ENCODE measurements around the gene SSR4.

Gene SSR4

DNA sequence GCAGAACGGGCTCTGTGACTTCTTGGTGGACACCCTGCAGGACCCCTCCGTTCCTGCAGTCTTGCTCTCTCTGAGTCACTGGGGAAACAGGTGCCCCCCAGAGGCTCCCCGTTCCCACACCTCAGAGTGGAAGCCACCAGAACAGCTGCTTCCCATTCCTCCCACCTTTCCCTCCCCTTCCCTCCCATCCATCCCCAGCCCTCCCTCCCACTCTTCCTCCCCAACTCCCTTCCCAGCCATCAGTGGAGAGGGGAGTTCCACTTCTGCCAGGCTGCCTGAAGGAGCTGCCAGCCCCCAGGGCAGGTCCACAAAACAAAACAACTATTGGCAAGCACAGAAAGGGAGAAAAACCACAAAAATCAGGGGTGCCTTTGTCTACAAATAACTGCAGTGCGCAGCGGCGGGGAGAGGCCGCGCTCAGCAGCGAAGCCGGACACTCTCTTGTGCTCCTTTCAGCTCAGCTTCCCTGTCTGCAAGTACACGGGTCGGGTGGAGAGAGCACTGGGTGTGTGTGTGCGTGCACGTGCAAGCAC is 8.1 kb downstream of the SSR4 start:
- H3K9ac ChIP-seq: no peak overlapping the region
- H3K27me3 ChIP-seq (ENCODE audit: insufficient read depth, low read depth): peaks cover 17% of the 10 kb centered on the region; the same call in 1 of the 2 replicates
- no peaks in the 10 kb centered on the region for H3K4me1 ChIP-seq (ENCODE audit: low read depth, poor library complexity, severe bottlenecking)
- no peak overlapping the region for H3K4me3 ChIP-seq (IDR thresholded peaks at IDR 0.05; ENCODE audit: insufficient read depth, low read depth, low read length)
- H3K27ac ChIP-seq: no peak overlapping the region
- no peak for TF ChIP-seq CTCF (conservative IDR thresholded peaks at IDR 0.05; ENCODE audit: low read depth, low read length)
- no peak overlapping the region for H3K4me2 ChIP-seq
- no peaks in the 10 kb centered on the region for H3K36me3 ChIP-seq (ENCODE audit: insufficient read depth)
- no peaks in the 10 kb centered on the region for H3K79me2 ChIP-seq (ENCODE audit: insufficient read depth, low read depth)
- no peak overlapping the region for H2AFZ ChIP-seq (ENCODE audit: low read depth)
- no peaks in the 10 kb centered on the region for H4K20me1 ChIP-seq (ENCODE audit: insufficient read depth)

GRCh38 chrX:153803211-153804099 is 9.0 kb downstream of the SSR4 start:
- no peak overlapping the region for H3K27ac ChIP-seq
- TF ChIP-seq CTCF (conservative IDR thresholded peaks at IDR 0.05; ENCODE audit: low read depth, low read length): no peak
- H3K79me2 ChIP-seq (ENCODE audit: insufficient read depth, low read depth): no peaks in the 10 kb centered on the region
- H4K20me1 ChIP-seq (ENCODE audit: insufficient read depth): no peaks in the 10 kb centered on the region
- no peaks in the 10 kb centered on the region for H3K4me1 ChIP-seq (ENCODE audit: low read depth, poor library complexity, severe bottlenecking)
- no peak overlapping the region for H2AFZ ChIP-seq (ENCODE audit: low read depth)
- H3K4me3 ChIP-seq (IDR thresholded peaks at IDR 0.05; ENCODE audit: insufficient read depth, low read depth, low read length): no peak overlapping the region
- peaks cover 17% of the 10 kb centered on the region; the same call in 1 of the 2 replicates for H3K27me3 ChIP-seq (ENCODE audit: insufficient read depth, low read depth)
- no peak overlapping the region for H3K9ac ChIP-seq
- H3K36me3 ChIP-seq (ENCODE audit: insufficient read depth): no peaks in the 10 kb centered on the region
- H3K4me2 ChIP-seq: no peak overlapping the region

DNA sequence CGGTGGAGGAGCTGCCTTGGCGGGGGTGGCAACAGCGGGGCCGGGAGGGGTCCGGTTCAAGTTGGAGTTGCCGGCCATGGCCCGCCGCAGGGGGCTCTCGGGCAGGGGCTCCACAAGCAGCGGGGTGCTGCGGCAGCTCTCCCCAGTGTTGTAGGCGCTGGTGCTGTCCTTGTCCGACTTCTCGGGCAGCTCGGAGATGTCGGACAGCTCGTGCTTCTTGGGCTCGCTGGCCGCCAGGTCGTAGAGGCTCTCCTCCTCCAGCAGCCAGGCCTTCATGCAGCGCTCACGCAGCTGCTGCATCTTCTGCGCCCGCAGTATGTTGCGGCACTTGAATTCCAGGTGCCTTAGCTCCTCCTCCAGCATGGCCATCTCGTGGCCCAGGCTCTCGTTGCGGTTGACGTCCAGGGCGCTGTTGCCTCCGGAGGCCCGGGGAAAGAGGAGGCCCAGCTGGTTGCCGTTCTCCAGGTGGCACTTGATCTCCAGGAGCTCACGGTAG is 9.7 kb downstream of the SSR4 start:
- H3K9ac ChIP-seq: no peak overlapping the region
- H3K4me2 ChIP-seq: no peak overlapping the region
- no peaks in the 10 kb centered on the region for H3K4me1 ChIP-seq (ENCODE audit: low read depth, poor library complexity, severe bottlenecking)
- no peaks in the 10 kb centered on the region for H3K36me3 ChIP-seq (ENCODE audit: insufficient read depth)
- H2AFZ ChIP-seq (ENCODE audit: low read depth): no peak overlapping the region
- H3K79me2 ChIP-seq (ENCODE audit: insufficient read depth, low read depth): no peaks in the 10 kb centered on the region
- no peak overlapping the region for H3K4me3 ChIP-seq (IDR thresholded peaks at IDR 0.05; ENCODE audit: insufficient read depth, low read depth, low read length)
- no peak for TF ChIP-seq CTCF (conservative IDR thresholded peaks at IDR 0.05; ENCODE audit: low read depth, low read length)
- H4K20me1 ChIP-seq (ENCODE audit: insufficient read depth): no peaks in the 10 kb centered on the region
- H3K27me3 ChIP-seq (ENCODE audit: insufficient read depth, low read depth): peaks cover 17% of the 10 kb centered on the region; the same call in 1 of the 2 replicates
- no peak overlapping the region for H3K27ac ChIP-seq

- no peak for TF ChIP-seq CTCF (conservative IDR thresholded peaks at IDR 0.05; ENCODE audit: low read depth, low read length)
- Histone ChIP-seq H2AFZ (ENCODE audit: low read depth) (no peak overlapping the region), H3K9ac (no peak overlapping the region), H3K27ac (no peak overlapping the region), H3K36me3 (ENCODE audit: insufficient read depth) (no peaks in the 10 kb centered on the region), H3K4me3 (IDR thresholded peaks at IDR 0.05; ENCODE audit: insufficient read depth, low read depth, low read length) (no peak overlapping the region), H3K4me1 (ENCODE audit: low read depth, poor library complexity, severe bottlenecking) (no peaks in the 10 kb centered on the region), H3K27me3 (ENCODE audit: insufficient read depth, low read depth) (peaks cover 17% of the 10 kb centered on the region; the same call in 1 of the 2 replicates), H3K4me2 (no peak overlapping the region), H3K79me2 (ENCODE audit: insufficient read depth, low read depth) (no peaks in the 10 kb centered on the region), H4K20me1 (ENCODE audit: insufficient read depth) (no peaks in the 10 kb centered on the region)
Measured at GRCh38 chrX:153804621-153805020, 10.2 kb downstream of the SSR4 start.
